Stimulated activated CD8-positive, alpha-beta memory T cell treated with anti-CD3 and anti-CD28 coated beads, Interleukin-4, amount 100 ng/mL, for 48 hours (primary cell): ENCODE data around the gene ADCYAP1R1.
"Not testable (repeated sequence)": the region's sequence is repeated elsewhere in the genome, so short reads cannot be mapped to it uniquely, and the experiment has no call there.

Experiments used
- DNase-seq: peaks from one replicate; pipeline ENCODE4 v3.0.0-alpha.2; 2020

The ADCYAP1R1 gene

DNA sequence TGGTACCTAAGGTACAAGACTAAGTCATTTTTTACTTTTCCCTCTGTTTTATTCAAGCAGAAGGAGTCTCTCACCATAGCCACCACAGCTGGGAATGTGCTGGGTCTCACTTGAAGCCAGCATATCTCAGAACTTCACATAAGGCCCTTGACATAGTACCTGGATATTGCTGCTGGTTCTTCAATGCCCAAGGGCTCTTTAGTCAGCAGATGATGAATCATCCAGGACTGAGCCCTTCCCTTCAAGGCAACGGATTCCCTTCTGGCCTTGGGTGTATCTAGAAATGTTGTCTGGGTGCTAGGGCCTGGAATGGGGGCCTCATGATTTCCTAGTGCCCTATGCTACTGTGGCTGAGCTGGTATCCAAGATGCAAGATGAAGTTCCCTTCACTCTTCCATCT lies 93.9 kb downstream of the ADCYAP1R1 start:
- no peak for DNase-seq

GRCh38 chr7:31146538-31146937 lies 94.4 kb downstream of the ADCYAP1R1 start:
- no peak for DNase-seq

DNA sequence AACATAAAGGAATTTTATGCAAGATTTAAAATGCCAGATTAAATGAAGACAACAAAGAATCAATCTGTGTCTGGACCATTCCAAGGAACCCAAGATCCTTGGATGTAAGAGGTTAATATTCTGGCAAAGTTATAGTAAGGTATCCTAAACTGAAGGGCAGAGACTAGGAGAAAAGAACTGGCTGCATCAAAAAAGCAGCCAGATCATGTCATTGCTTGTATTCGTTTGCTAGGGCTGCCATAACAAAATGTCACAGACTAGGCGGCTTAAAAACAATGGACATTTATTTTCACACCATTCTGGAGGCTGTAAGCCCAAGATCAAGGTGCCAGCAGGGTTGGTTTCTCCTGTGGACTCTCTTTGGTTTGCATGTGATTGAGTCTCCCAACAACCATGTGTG lies 99.7 kb downstream of the ADCYAP1R1 start:
- DNase-seq = no peak

DNA sequence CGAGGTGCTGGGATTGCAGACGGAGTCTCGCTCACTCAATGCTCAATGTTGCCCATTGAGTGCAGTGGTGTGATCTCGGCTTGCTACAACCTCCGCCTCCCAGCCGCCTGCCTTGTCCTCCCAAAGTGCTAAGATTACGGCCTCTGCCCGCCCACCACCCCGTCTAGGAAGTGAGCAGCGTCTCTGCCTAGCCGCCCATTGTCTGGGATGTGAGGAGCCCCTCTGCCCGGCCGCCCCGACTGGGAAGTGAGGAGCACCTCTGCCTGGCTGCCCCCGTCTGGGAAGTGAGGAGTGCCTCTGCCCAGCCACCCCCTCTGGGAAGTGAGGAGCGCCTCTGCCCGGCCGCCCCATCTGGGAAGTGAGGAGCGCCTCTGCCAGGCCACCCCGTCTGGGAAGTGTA lies 101.2 kb downstream of the ADCYAP1R1 start:
- not testable (repeated sequence) for DNase-seq

DNA sequence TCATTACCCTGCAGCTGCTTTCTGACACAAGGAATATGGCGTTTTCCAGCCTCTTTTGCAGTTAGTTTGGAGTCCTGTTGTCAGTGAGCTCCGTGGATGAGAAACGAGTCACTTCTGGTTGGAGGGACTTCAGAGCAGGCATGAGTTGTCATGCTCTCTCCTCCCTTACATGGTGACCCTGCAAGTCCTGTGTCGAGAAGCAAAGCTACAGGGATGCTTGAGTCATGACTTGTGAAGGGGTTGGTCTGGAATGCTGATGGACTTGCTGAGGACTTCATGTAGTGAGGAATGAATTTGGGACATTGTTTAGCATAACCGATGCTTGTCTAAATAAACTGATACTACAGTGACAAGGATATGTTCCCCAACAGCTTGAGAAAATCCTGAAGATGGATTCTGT lies 108.8 kb downstream of the ADCYAP1R1 start:
- DNase-seq = no peak
